ENCODE results near the gene TRAP1.

- TF ChIP-seq CTCF (conservative IDR thresholded peaks at IDR 0.05) (no peak), EZH2 (IDR thresholded peaks at IDR 0.05; ENCODE audit: low read depth) (no peak)
Measured at GRCh38 chr16:3673676-3674377, 43.5 kb downstream of the TRAP1 start.

All from PC-9 (cell line).